Body of pancreas (tissue), 4 donors: ENCODE results near the gene DFFB.

ENCODE experiments used
- POLR2A ChIP-seq, 3 donors: fragments of 450-650 bp; IDR thresholded peaks; one replicate each; pipeline ENCODE4 v1.6.1; 2016; ENCODE audit warnings: antibody characterized with exemption in 3 of 3, mild to moderate bottlenecking in 2 of 3
- TF ChIP-seq, protein P1 (sequence below), 7 experiments: fragments of 450-650 bp in 4 of 7; fragments of 200-600 bp in 3 of 7; sonication (generic) in 3 of 7; IDR thresholded peaks; one replicate each; pipeline ENCODE4 v1.5.1; 2016 to 2019; ENCODE audit warnings: antibody characterized with exemption in 7 of 7

DNA sequence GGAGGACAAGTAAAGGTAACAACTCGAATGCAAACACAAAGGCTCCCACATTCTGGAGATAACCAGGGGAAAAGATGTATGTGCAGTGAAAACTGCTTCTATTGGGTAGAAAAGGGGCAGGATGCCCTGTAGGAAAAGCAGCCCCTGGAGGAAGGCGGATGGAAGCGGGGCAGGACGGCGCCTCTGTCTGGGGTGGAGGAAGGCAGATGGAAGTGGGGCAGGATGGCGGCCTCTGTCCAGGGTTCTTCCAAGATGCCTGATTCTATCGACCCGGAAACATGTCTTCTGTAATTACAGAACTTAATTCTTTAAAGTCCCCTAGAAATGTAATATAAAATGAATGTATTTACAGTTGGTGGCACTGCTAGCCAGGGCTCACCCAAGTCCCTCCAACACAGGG is 37.0 kb upstream of the DFFB start:
- TF ChIP-seq, protein P1, sequence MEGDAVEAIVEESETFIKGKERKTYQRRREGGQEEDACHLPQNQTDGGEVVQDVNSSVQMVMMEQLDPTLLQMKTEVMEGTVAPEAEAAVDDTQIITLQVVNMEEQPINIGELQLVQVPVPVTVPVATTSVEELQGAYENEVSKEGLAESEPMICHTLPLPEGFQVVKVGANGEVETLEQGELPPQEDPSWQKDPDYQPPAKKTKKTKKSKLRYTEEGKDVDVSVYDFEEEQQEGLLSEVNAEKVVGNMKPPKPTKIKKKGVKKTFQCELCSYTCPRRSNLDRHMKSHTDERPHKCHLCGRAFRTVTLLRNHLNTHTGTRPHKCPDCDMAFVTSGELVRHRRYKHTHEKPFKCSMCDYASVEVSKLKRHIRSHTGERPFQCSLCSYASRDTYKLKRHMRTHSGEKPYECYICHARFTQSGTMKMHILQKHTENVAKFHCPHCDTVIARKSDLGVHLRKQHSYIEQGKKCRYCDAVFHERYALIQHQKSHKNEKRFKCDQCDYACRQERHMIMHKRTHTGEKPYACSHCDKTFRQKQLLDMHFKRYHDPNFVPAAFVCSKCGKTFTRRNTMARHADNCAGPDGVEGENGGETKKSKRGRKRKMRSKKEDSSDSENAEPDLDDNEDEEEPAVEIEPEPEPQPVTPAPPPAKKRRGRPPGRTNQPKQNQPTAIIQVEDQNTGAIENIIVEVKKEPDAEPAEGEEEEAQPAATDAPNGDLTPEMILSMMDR (IDR thresholded peaks at IDR 0.05): no peak
- no peak for TF ChIP-seq POLR2A (IDR thresholded peaks at IDR 0.05)
